NT2/D1 (cell line): ENCODE results near the gene MAPK14.

ENCODE experiments used
- YY1 ChIP-seq: IDR thresholded peaks from 2 replicates; pipeline ENCODE4 v1.6.1; 2011; ENCODE audit not compliant: insufficient read length, insufficient read depth
- ZNF274 ChIP-seq: IDR thresholded peaks from 2 replicates; pipeline ENCODE4 v1.6.1; 2011; ENCODE audit warnings: mild to moderate bottlenecking, low read depth, low read length

GRCh38 chr6:36063318-36064060 is 35.9 kb downstream of the MAPK14 start:
- TF ChIP-seq YY1 (no peak), ZNF274 (no peak)
